HT-29 (cell line): ENCODE data around the gene SP6. TPM values are rescaled to one million over a fixed set of nuclear protein-coding genes. Genes with fewer than 3 reads are reported as not detected.

Experiments
- DNase-seq: peaks from one replicate; pipeline ENCODE4 v3.0.0-alpha.2; 2015; ENCODE audit warnings: low spot score
- total RNA-seq: library from RNA; depleted of rRNA; stranded (reverse); fragments of >200 nt; shearing (Covaris generic); gene quantifications from 2 replicates; pipeline ENCODE4 v1.2.3, GENCODE V29; 2014

The SP6 gene
- total RNA-seq, 1 experiment from 2014 or later = 12.5 TPM

DNA sequence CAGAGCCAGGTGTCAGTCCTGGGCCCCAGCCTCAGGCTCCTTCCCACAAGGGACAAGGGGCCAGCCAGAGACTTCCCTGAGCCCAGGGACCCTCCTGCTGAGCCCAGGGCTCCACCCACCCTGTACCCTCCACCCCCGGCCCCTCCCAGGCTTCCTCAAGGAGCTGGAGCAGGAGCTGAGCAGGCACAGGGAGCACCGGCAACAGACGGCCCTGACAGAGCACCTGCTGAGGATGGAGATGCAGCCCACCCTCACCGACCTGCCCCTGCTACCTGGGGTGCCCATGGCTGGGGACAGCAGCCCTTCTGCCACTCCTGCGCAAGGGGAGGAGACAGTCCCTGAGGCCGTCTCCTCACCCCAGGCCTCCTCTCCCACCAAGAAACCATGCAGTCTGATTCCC is 14.4 kb downstream of the SP6 start:
- DNase-seq = no peak

DNA sequence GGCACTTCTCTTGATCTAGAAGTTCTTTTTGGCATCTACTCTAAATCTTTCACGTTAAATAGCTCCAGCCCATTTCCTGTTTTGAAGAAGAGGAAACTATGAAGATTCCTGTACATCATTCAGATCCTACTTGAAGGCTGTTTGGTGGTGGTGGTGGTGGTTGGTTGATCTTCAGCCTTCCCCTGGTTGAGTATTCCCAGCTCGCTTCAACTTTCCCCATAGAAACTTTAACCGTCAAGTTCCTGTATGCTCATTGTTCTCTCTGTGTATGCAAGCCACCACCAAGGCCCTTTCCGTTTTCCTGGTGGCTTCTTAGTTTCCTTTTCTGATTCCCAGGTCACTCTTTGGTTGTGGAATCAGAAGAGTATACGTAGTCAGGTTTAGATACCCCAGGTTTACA is 16.2 kb downstream of the SP6 start:
- no peak for DNase-seq

DNA sequence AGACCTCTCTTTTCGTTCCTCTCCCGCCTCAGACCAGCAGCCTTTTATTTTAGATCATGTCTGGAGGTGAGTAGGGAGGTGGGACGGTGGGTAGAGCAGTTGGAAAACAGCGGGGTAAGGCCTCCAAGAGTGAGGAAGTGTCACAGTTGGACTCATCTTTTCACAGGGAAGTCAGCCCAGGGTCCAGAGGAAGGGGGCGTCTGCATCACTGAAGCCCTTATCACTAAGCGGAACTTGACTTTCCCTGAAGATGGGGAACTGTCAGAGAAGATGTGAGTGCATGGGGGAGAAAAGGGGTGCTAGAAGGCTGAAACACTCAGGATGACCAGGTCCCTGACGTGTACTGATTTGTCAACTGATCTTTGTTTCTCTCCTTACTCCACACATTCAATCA is 19.0 kb downstream of the SP6 start:
- DNase-seq = no peak

DNA sequence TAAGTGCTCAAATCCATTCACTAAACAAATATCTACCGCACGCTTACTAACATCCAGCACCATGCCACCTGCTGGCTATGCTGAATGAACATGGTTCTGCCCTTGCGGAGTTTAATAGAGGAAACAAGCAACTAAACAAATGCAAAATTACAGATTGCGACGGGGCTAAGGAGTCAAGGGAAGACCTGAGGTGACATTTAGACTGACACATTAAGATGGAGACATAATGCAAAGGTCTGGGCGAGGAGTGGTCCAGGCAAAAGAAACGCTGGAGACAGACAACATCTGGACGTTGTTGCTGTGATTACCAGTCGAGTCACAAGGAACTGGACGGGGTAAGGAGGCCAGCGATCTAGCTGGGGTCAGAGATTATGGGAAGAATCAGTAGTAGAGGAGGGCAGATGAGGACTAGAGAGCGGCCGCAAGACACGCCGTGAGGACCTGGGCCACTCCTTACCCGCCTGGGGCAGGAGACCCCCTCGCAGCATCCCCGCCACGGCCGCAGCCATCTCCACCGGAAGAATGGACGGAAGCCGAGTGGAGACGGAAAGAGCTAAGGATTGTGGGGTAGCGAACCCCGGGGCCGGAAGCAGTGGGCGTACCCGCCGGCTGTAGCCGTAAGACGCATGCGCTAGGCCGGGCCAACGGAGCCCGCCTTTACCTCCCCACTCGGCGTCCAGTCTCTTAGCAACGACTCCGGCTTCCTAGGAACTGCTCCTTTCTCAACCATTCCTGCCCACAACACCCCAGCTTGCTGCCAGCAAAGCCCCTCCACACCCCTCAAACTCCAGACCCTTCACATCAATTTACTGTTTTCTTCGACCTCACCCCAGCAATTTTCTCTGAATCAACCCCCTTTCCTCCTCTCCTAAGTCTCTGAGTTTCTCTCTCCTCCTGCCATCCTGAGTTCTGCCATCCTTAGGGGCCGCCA is 19.7 kb downstream of the SP6 start, which contains the start of the genes LRRC46 and MRPL10:
Gene LRRC46, plus strand, starts transcription at position 668 of the 931 bp plus-strand sequence. CDS start 320 bp downstream, outside the sequence.
Gene MRPL10, minus strand, starts transcription at position 539 of the 931 bp plus-strand sequence. Its CDS starts 30 bp downstream, at position 509.
- peak; percentile 96 for DNase-seq

DNA sequence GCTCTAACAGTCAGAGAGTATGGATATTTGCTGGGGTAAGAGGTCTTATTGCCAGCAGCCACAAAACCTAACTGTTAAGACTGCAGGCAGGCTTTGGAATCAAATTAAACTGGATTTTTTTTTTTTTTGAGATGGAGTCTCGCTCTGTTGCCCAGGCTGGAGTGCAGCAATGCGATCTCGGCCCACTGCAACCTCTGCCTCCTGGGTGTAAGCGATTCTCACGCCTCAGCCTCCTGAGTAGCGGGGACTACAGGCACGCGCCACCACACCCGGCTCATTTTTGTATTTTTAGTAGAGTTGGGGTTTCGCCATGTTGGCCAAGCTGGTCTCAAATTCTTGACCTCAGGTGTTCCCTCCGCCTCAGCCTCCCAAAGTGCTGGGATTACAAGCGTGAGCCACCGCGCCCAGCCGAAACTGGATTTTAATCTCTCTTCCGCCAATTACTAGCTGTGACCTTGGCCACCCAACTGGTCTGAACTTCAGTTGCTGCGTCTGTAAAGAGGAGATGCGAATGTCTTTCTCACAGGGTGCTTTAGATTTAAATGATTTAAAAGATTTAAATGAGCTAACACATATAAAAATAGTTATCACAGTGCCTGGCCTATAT is 20.5 kb downstream of the SP6 start:
- no peak for DNase-seq

DNA sequence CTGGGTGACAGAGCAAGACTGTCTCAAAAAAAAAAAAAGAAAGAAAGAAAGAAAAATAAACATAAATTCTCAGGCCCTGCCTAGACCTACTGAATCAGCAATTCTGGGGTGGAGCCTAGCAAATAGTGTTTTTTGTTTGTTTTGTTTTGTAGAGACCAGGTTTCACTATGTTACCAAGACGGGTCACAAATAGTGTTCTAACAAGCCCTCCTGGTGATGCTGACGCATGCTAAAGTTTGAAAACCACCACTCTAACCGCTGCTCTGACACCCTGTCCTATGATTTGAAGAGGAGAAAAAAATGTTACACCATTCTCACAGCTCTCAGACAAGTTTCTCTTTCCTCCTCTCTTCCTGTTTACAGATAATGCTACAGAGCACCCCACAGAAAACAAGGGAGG is 21.1 kb downstream of the SP6 start:
- DNase-seq = no peak

DNA sequence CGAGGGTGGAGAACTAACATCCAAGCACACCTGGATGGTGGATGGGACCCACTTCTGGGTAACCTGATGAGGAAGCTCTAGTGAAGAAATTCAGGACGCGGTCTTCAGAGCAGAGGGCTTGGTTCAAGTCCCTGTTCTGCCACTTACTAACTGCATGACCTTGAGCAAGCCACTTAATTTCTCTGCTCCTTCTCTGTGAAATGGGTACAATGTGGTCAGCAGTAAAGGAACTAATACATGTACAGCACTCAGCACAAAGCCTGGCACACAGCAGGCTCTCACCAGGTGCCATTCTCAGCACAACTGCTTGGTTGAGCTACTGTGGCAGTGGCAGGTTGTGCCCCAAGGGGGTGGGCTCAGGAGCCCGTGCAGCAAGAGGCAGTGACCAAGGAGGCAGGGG is 27.4 kb downstream of the SP6 start:
- no peak for DNase-seq

DNA sequence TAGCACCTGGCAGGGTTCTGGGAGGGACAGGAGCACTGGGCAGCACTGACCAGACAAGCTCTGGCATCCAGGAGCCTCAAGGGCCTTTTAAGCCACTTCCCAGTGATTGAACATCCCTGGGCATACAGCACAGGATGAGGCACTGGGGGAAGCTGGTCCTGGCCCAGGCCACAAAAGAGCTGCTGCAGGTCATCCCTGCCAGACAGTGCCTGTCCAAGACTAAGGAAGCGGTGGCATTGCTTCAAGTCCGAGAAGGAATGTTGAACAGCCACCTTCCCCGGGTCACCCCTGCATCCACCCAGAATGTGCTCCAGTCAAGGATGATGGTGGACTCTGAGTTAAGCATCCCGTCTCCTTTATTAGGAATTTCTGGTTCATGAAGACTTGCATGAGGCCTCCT is 28.2 kb downstream of the SP6 start:
- no peak for DNase-seq

DNA sequence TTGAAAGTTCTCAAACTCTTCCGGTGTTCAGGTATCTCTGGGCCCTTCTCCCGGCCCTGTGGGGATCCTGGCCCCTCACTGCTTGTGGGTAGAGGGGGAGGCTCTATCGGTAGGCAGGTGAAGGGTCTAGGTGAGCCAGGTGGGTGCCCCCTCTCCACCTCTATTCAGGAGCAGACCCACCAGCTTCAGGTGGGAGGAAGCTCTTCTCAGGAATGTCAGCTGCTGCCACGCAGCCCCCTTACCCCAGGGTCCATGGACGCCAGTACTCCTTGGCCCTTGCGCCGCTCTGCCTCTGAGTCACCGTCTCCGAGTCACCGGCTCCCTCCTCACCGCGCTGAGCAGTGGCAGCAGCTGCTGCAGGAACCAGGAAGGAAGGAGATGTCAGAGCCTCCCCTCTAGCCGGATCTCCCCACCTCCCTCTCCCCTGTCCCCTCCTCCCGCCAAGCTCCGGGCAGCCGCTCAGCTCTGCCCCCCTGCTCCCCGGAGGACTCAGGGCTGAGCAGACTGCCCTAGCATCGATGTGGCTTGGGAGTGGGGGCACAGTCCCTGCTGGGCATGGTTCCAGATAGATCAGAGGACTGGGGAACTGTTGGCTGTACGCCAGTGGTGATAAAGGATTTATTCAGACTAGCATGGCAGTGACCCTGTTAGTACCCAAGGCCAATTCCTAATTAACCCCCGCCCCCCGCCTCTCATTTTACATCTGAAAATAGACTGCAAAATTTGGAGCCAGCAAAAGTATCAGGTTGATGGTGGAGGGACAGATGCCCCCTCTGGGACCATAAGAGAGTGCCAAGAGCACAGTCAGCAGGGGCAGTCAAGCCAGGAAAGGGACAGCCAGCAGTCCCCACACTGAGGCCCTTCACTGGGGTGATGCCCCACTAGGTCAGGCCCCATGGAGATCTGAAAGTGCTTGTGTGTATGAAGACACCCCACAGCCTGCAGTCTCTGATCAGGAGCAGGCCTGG is 29.3 kb downstream of the SP6 start, which contains the start of gene OSBPL7:
Gene OSBPL7, minus strand, starts transcription at position 371 of the 968 bp plus-strand sequence. CDS start 1,516 bp downstream, outside the sequence.
- peak; percentile 77 for DNase-seq

DNA sequence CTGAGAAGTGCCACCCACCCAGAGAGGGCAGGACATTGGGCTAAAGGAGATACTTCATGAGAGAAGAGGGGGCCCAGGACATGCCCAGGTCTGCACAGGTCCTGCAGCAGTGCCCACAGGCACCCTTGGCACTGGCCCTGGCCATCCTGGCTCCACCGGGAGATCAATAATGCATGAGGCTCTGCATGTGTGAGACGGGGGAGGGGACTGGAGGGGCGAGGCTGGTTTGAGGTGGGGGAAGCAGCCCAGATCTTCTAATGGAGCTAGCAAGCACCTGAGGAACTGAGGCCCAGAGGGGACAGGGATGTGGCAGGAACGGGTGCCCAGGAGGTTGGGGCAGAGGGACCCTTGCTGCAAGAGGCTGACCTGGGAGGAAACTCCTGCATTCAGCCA is 29.9 kb downstream of the SP6 start:
- DNase-seq = no peak

DNA sequence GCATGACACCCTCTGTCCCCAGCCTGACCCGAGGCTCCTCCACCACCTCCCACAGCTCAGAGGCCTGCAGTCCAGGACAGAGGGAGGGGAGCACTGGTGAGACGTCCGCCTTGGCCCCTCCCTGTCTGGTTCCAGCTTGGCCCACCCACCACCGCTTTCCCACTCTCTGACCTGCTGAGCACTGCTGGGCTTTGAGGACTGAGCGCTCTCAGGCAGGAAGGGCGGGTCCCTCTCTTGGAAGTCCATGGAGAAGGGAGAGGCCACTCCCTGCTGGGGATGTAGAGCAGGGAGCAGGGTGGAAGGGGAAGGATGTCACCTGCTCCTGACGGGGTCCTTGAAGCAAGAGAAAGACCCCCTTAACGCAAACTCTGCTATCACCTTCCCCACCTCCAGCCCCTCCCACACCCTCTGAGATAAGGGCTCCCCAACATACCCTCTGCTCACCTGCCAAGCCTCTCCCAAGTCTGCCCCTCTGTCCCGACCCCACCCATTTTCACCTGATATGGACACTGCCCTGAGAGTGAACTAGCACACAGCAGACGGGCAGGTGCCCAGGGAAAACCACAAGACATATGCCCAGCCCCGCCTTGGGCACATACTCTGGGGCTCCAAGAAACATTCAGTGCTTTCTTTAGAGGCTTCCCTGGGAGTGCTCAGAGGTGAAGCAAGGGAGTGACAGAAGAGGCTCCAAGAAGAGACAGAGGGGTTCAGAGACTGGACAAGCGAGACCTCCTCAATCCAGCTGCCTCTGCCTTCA is 30.8 kb downstream of the SP6 start:
- DNase-seq = peak; percentile 53

DNA sequence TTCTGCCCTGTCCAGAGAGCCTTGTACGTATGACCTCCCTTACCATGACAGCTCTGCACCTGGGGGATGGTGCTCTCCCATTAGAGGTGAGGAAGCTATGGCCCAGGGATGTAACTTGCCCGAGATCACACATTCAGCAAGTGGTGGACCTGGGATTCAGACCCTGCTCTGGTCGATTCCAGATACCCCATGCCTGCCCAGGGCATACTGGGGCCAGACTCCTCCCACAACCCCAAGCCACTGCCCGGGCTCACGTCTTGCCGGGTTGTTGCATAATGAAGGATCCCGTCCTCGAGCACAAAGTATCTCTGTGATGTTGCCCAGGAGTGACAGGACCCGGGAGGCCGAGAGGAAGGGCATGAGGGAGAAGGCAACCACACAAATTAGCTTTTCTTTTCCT is 31.5 kb downstream of the SP6 start:
- DNase-seq = no peak

DNA sequence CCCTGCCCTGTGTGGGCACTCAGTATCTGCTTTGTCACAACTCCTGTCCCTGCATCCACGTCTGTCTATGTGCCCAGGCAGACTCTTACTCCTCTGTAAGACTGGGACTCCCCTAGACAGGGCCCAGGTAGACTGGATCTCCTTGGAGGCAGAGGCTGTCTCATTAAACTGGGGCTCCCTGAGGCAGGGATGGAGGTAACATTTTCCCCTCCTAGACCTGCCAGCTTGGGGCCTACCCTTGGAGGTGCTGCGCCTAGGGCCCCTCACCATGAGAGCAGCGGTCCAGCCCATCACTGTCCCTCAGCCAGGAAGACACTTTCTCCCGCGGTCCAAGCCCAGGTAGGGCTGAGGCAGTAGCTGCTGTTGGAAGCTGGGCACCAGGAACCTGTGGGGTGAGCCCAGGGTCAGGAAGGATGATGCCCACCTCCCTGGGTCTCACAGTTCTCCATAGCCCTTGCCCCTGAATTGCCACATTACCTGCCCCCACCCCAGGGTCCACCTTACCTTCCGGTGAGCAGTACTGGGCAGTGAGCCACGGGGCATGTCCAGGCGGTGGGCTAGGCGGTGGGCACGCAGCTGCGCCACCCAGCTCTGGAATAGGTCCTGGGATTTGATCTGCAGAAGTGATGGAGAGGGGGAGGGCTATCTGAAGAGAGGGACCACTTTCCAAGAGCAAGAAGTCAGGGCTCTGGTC is 32.8 kb downstream of the SP6 start:
- no peak for DNase-seq

DNA sequence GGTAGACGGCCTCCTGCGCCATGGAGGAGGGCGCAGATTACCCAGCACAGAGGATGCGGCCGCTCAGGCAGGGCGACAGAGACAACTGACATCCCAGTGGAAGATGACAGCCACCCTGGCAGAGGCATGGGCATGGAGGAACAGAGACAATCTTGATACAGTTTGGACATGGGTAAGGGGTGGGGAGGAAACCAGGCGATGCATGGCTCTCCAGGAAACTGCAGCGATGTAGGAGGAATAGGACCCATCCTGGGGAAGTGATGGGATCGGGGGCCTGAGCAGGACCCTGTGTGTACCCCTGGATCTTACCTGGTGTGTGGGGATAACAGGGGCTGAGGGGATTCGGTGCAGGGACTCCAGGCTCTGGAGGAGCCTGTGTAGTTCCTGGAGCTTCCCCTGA is 34.0 kb downstream of the SP6 start:
- no peak for DNase-seq

DNA sequence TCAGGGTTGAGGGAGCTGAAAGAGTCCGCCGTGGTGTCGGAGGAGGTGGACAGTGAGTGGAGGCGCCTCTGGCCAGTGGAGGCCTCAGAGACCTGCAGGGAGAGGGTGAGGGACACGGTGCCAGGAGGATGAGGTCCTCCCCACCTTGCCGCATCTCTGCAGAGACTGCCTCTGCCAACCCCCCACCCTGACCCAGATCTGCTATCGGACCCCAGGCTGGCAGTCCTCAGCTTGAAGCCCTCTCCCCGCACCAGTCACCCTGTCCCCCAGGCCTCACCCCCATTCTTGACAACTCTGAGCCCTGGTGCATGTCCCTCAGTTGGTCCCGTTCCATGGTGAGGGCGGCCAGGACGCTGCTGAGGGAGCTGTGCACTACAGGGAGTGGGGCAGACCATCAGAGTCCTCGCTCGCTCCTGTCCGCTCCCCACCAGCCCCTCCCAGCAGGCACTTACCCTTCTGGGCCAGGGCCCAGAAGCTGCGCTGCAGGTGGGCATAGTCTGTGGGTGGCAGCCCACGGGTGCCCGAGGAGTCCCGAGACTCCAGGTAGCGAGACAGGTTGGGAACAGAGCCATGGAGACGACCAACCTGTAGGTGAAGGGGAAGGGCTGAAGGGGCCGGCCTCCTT is 34.7 kb downstream of the SP6 start:
- DNase-seq = no peak

DNA sequence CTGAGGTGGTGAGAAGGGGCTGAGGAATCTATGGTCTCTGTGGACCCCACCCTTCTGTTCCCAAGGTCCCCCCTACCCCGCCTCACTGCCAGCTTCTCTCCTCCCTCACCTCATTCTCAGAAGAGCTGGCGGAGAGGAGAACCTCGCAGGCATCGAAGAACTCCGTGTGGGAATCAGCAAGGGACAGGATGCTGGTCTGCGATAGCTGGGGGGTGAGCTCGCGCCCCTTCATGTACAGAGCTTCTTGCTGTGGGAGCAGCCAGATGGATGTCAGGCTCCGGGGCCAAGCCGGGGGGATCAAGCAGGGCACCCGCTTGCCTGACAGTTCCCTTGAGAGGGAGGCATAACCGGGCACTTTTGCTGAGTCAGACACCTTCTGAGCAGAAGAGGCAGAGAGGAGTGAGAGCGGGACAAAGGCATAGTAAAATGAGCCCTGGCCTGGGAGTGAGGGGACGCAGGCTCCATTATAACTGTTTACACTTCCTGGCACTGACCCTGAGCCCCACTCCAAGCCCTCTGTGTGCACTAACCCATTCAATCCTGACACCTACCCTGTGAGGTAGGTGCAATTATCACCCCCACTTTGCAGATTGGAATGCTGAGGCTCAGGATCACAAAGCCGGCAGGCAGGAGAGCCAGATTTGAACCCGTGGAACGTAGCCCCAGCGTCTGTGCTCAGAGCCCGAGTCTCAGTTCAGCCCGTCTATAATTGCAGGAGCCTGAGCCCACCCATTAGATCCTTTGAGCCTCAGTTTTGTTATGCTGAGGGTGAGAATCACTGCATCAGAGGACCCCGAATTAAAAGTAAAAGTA is 35.7 kb downstream of the SP6 start:
- DNase-seq = no peak

DNA sequence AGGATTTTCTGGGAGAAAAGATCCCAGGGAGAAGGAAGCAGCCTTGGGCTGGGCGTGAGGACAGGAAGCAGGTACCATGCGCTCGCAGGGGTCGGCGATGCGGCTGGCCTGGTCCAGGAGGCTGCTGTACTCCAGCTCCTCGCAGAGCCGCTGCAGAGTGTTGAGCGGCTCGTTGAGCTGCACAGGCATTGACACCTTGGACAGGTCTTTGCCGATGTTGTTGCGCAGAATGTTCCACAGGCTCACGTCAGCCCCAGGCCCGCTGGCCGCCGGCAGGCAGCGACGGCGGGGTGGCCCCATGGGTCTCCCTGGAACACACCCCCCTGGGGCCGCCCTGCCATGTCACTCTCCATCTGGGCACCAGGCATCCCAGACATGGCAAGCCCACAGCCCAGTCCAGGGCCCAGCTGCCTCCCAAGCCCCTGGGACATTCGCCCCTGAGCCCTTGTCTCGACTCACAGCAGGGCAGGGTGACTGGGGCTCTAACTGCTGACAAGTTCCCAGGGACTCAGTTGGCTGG is 37.4 kb downstream of the SP6 start:
- DNase-seq = no peak

DNA sequence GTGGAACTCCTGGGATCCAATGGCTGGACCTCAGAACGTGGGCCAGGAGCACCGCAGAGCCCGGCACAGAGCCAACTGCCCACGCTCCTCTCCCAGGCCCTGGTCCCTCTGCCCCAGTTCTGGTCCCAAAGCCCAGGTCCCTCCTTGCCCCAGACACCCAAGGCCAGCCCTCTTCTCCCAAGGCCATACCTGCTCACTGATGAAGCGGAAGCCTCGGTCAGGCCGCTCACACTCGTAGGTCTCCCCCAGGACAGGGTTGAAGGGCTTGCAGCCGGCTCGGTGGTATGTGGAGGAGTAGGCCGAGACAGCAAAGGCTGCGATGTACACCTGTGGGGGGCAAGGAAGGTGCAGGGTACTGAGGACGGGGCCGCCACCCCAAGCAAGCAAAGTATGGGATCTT is 37.9 kb downstream of the SP6 start:
- no peak for DNase-seq
